ENCODE data around the gene CEP85. TPM values are rescaled to one million over a fixed set of nuclear protein-coding genes. Genes with fewer than 3 reads are reported as not detected.
A peak's percentile ranks its signal among the peaks of the same experiment; 100 is the strongest.

Gene CEP85
- total and polyA plus RNA-seq, 9 of the 15 experiments (the other 6 are each of a cell fraction or from before 2014, with no cell fraction given) = 42.1 to 140 (median 92.6) TPM

GRCh38 chr1:26280333-26281042 lies 46.5 kb downstream of the CEP85 start (continued):
- TF ChIP-seq ZNF239 (CRISPR knock-in tag; IDR thresholded peaks at IDR 0.05) = no peak
- TF ChIP-seq ZBTB7A (IDR thresholded peaks at IDR 0.05; ENCODE audit: borderline replicate concordance, control insufficient read depth, low read depth, low read length) = 0 out of 2 replicates have a peak, but pooled peaks have one; percentile 21
- TF ChIP-seq CEBPB (tag; IDR thresholded peaks at IDR 0.05) = no peak
- peak; percentile 52; the same call in 1 of the 2 replicates for TF ChIP-seq HDAC2 (IDR thresholded peaks at IDR 0.05)
- TF ChIP-seq SUPT5H (IDR thresholded peaks at IDR 0.05) = peak; percentile 18; the same call in 1 of the 2 replicates
- no peak for TF ChIP-seq ZBTB12 (CRISPR knock-in tag; IDR thresholded peaks at IDR 0.05)
- peak; percentile 65; the same call in 1 of the 2 replicates for TF ChIP-seq LEF1 (IDR thresholded peaks at IDR 0.05)
- TF ChIP-seq ZNF699 (CRISPR knock-in tag; IDR thresholded peaks at IDR 0.05; ENCODE audit: insufficient replicate concordance) = no peak
- TF ChIP-seq ZNF695 (CRISPR knock-in tag; IDR thresholded peaks at IDR 0.05) = no peak
- peak; percentile 87 for TF ChIP-seq SMARCE1 (IDR thresholded peaks at IDR 0.05)
- peak; percentile 64; the same call in 1 of the 2 replicates for TF ChIP-seq ZBTB2 (IDR thresholded peaks at IDR 0.05)
- TF ChIP-seq PHB2 (IDR thresholded peaks at IDR 0.05; ENCODE audit: low read depth) = 0 out of 2 replicates have a peak, but pooled peaks have one; percentile 39
- peak in 1 of 2 experiments; percentile 68; a peak in 2 of 4 replicates for TF ChIP-seq MLLT1 (IDR thresholded peaks at IDR 0.05)
- peak; percentile 74; the same call in 1 of the 2 replicates for TF ChIP-seq ZNF511 (CRISPR knock-in tag; IDR thresholded peaks at IDR 0.05)
- no peak for TF ChIP-seq SNRNP70 (optimal IDR thresholded peaks at IDR 0.05; ENCODE audit: low read depth, low read length)
- no peak for TF ChIP-seq OTX1 (CRISPR knock-in tag; IDR thresholded peaks at IDR 0.05)
- TF ChIP-seq NFE2 (IDR thresholded peaks at IDR 0.05; ENCODE audit: low read depth) = peak; percentile 47
- TF ChIP-seq SPI1 (IDR thresholded peaks at IDR 0.05; ENCODE audit: borderline replicate concordance, low read depth, low read length) = peak; percentile 51; the same call in 1 of the 2 replicates
- TF ChIP-seq TOE1 (IDR thresholded peaks at IDR 0.05; ENCODE audit: borderline replicate concordance) = peak; percentile 11; the same call in 1 of the 2 replicates
- no peak for TF ChIP-seq TOE1 (CRISPR knock-in tag; IDR thresholded peaks at IDR 0.05; ENCODE audit: borderline replicate concordance, low read depth)
- 0 out of 2 replicates have a peak, but pooled peaks have one; percentile 25 for TF ChIP-seq PATZ1 (CRISPR knock-in tag; IDR thresholded peaks at IDR 0.05; ENCODE audit: borderline replicate concordance)
- TF ChIP-seq PURB (CRISPR knock-in tag; IDR thresholded peaks at IDR 0.05; ENCODE audit: low read depth) = no peak
- peak; percentile 49 for TF ChIP-seq ZNF830 (CRISPR knock-in tag; IDR thresholded peaks at IDR 0.05)

All from K562 (cell line).